ENCODE measurements around the gene TRAPPC3.

DNA sequence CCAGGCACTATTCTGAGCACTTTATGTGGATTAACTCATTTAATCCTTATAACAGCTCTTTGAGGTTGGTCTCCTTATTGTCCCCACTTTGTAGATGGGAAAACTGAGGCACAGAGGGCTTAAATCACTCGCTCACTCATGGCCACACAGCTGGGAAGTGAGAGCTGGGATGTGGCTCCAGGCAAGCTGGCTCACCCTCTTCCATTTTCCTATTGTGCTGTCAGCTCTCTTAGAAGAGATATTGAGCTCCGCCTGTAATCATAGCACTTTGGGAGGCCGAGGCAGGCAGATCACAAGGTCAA is 20.4 kb downstream of the TRAPPC3 start:
- TF ChIP-seq CTCF (optimal IDR thresholded peaks at IDR 0.05 in 1 of 3, IDR thresholded peaks at IDR 0.05 in 1 of 3, conservative IDR thresholded peaks at IDR 0.05 in 1 of 3; ENCODE audit: extremely low read depth in 1 of 3, insufficient read depth in 2 of 3, low read length in 3 of 3) (no peak), EZH2 (IDR thresholded peaks at IDR 0.05; ENCODE audit: low read length) (no peak)

Measured in keratinocyte (primary cell).